Smooth muscle cell (in vitro differentiated cells): ENCODE data around the gene NKX2-3. TPM values are rescaled to one million over a fixed set of nuclear protein-coding genes. Genes with fewer than 3 reads are reported as not detected.

Experiments used
- DNase-seq: peaks from one replicate; lab custom pipeline; 2025; ENCODE audit not compliant: unreplicated experiment; lab: John Stamatoyannopoulos, UW
- H2AFZ ChIP-seq: fragments of 200-600 bp; sonication (generic); 2 replicates; pipeline ENCODE4 v1.6.0; 2016; ENCODE audit warnings: antibody characterized with exemption, low read depth, mild to moderate bottlenecking
- H3F3A ChIP-seq: fragments of 200-600 bp; sonication (generic); 2 replicates; pipeline ENCODE4 v1.6.0; 2017; ENCODE audit warnings: antibody characterized with exemption, low read depth
- H3K27ac ChIP-seq: fragments of 200-600 bp; sonication (generic); 2 replicates; pipeline ENCODE4 v1.5.1; 2016; ENCODE audit warnings: low read depth, mild to moderate bottlenecking
- H3K27me3 ChIP-seq: fragments of 200-600 bp; sonication (generic); 2 replicates; pipeline ENCODE4 v1.6.1; 2016; ENCODE audit warnings: low read depth, mild to moderate bottlenecking
- H3K36me3 ChIP-seq: fragments of 200-600 bp; sonication (generic); 2 replicates; pipeline ENCODE4 v1.5.1; 2016; ENCODE audit warnings: low read depth
- H3K4me1 ChIP-seq: fragments of 200-600 bp; sonication (generic); 2 replicates; pipeline ENCODE4 v1.5.1; 2016; ENCODE audit warnings: low read depth
- H3K4me2 ChIP-seq: fragments of 200-600 bp; sonication (generic); 2 replicates; pipeline ENCODE4 v1.6.0; 2016; ENCODE audit warnings: mild to moderate bottlenecking
- H3K4me3 ChIP-seq: fragments of 200-600 bp; sonication (generic); 2 replicates; pipeline ENCODE4 v1.5.1; 2016; ENCODE audit warnings: mild to moderate bottlenecking
- H3K79me2 ChIP-seq: fragments of 200-600 bp; sonication (generic); 2 replicates; pipeline ENCODE4 v1.6.0; 2016; ENCODE audit warnings: low read depth, mild to moderate bottlenecking
- H3K9ac ChIP-seq: fragments of 200-600 bp; sonication (generic); 2 replicates; pipeline ENCODE4 v1.6.0; 2016; ENCODE audit warnings: low read depth
- H3K9me3 ChIP-seq: fragments of 200-600 bp; sonication (generic); replicated peaks from 2 replicates; pipeline ENCODE4 v1.5.1; 2016; ENCODE audit warnings: low read depth
- H4K20me1 ChIP-seq: fragments of 200-600 bp; sonication (generic); 2 replicates; pipeline ENCODE4 v1.6.0; 2016; ENCODE audit warnings: low read depth
- WGBS: methylation state at CpG from one replicate; pipeline ENCODE4 v1.1.7; 2016; ENCODE audit warnings: low lambda C conversion rate; 5-methylcytosine and 5-hydroxymethylcytosine counted together
- polyA plus RNA-seq: library from polyadenylated mRNA; unstranded; fragments of >200 nt; fragmentation: Nextera tagmentation; extraction: Ambion mirVana; gene quantifications from 2 replicates; pipeline ENCODE4 v1.2.1, GENCODE V29; 2016
- total RNA-seq: library from RNA; depleted of rRNA; stranded (reverse); fragments of >200 nt; gene quantifications from 2 replicates; pipeline ENCODE4 v1.2.3, GENCODE V29; 2014
- TF ChIP-seq, protein P1 (sequence below): fragments of 200-600 bp; sonication (generic); IDR thresholded peaks from 2 replicates; pipeline ENCODE4 v1.5.1; 2017; ENCODE audit warnings: borderline replicate concordance, mild to moderate bottlenecking, antibody characterized with exemption; ENCODE audit not compliant: insufficient read depth, poor library complexity, severe bottlenecking

The NKX2-3 gene
- total and polyA plus RNA-seq, 2 experiments from 2014 or later, result not detected

DNA sequence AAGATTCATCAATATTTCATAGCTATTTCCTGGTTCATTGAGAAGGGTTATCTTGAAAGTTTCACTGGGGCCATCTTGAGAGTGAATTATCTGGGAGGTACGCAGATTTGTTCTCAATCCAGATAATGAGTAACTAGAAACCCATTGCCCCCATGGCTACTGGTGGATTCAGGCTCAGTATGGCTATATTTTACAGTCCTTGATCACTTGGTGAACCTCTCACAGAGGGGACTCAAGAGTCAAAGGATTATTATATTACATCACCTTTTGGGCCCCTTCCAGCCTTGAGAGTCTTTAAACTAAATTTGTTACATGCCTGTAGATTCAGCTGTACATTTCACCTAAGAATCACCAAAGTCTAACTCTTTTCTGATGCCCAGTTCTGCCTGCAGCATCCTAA is 11.6 kb downstream of the NKX2-3 start:
- Histone ChIP-seq H3F3A (no peaks in the 10 kb centered on the region), H3K9me3 (no peaks in the 10 kb centered on the region), H3K4me1 (peaks cover 5% of the 10 kb centered on the region), H3K4me2 (no peak overlapping the region), H3K4me3 (no peak overlapping the region), H3K79me2 (no peaks in the 10 kb centered on the region), H3K36me3 (no peaks in the 10 kb centered on the region), H2AFZ (no peak overlapping the region), H3K27ac (no peak overlapping the region), H3K27me3 (peaks cover 99% of the 10 kb centered on the region), H4K20me1 (no peaks in the 10 kb centered on the region), H3K9ac (no peak overlapping the region)
- WGBS, result 86% methylated on average over 1 of the region's 1 CpG
- DNase-seq, result no peak
- TF ChIP-seq, protein P1, sequence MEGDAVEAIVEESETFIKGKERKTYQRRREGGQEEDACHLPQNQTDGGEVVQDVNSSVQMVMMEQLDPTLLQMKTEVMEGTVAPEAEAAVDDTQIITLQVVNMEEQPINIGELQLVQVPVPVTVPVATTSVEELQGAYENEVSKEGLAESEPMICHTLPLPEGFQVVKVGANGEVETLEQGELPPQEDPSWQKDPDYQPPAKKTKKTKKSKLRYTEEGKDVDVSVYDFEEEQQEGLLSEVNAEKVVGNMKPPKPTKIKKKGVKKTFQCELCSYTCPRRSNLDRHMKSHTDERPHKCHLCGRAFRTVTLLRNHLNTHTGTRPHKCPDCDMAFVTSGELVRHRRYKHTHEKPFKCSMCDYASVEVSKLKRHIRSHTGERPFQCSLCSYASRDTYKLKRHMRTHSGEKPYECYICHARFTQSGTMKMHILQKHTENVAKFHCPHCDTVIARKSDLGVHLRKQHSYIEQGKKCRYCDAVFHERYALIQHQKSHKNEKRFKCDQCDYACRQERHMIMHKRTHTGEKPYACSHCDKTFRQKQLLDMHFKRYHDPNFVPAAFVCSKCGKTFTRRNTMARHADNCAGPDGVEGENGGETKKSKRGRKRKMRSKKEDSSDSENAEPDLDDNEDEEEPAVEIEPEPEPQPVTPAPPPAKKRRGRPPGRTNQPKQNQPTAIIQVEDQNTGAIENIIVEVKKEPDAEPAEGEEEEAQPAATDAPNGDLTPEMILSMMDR, result no peak

DNA sequence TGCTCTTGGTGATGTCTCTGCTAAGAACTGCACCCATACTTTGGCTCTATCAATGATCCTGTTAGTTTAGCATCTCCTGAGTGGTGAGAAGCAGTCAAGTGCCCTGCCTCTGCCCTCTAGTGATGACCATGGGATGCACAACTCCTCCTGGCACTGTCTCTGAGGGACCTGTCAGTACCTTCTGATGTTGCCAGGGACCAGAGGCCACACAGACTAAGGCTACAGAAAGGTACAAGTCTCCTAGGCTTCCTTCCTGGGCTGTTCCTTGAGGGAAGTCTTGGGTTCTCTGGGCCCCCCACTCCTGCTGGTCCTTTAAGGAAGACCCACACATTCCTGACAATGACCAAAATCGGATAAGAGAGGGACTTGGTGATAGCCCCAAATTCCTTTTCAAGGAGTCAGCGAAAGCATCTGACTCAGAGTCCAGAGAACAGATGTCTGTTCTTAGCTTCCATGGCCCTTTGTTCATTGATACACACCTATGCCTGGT is 15.3 kb downstream of the NKX2-3 start:
- 43% methylated on average over 2 of the region's 2 CpGs for WGBS
- H3K4me1 ChIP-seq, result peaks cover 4% of the 10 kb centered on the region
- TF ChIP-seq, protein P1, result no peak
- H3K36me3 ChIP-seq, result no peaks in the 10 kb centered on the region
- H3K27me3 ChIP-seq, result peaks cover 77% of the 10 kb centered on the region
- H3K27ac ChIP-seq, result no peak overlapping the region
- no peaks in the 10 kb centered on the region for H3K79me2 ChIP-seq
- H3K9me3 ChIP-seq, result no peaks in the 10 kb centered on the region
- no peaks in the 10 kb centered on the region for H3F3A ChIP-seq
- DNase-seq, result no peak
- H3K4me3 ChIP-seq, result no peak overlapping the region
- H3K9ac ChIP-seq, result no peak overlapping the region
- H4K20me1 ChIP-seq, result no peaks in the 10 kb centered on the region
- H3K4me2 ChIP-seq, result no peak overlapping the region
- no peak overlapping the region for H2AFZ ChIP-seq

DNA sequence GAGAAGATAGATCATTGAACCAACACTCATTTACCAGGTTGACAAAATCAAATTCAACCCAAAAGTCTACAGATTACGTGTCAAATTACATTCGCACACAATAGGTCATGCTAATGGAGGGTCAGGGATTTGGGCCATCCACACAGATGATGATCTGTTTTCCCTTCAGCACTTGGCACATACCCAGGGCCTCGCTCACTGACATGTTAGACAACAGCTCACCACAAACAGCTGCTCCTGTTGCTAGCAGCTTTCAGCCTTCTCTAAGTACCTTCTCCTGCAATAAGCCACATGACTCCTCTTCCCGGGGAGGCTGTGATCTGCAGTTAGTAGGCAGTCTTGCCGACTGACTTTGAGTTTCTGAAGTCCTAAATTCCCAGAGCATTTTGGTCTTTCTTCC is 18.4 kb downstream of the NKX2-3 start:
- peaks cover 72% of the 10 kb centered on the region for H3K27me3 ChIP-seq
- TF ChIP-seq, protein P1, result no peak

DNA sequence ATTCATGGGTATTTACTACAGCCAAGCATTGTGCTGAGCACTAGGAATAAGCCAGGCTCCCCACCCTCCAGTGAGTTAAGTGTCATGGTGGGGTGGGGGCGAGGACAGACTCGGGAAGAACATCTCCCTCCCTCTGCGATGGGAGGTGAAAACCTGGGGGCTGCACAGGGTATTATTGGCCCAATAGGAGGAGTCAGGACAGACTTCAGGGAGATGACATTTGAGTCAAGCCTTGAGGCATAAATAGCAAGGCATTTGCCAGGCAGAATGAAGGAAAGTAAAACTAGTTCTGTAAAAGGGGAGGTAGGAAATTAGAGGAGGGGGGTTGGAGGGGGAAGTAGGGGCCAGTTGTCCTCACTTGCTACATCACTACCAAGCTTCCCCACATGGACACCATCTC is 18.9 kb downstream of the NKX2-3 start:
- no peak for DNase-seq
- H3K79me2 ChIP-seq, result no peaks in the 10 kb centered on the region
- peaks cover 4% of the 10 kb centered on the region for H3K4me1 ChIP-seq
- H3K27ac ChIP-seq, result no peak overlapping the region
- H3K36me3 ChIP-seq, result no peaks in the 10 kb centered on the region
- no peak overlapping the region for H3K4me3 ChIP-seq
- H3K9me3 ChIP-seq, result no peaks in the 10 kb centered on the region
- peaks cover 68% of the 10 kb centered on the region for H3K27me3 ChIP-seq
- H3F3A ChIP-seq, result no peaks in the 10 kb centered on the region
- H3K9ac ChIP-seq, result no peak overlapping the region
- WGBS, result 66% methylated on average over 3 of the region's 3 CpGs
- TF ChIP-seq, protein P1, result no peak
- H3K4me2 ChIP-seq, result no peak overlapping the region
- no peak overlapping the region for H2AFZ ChIP-seq
- H4K20me1 ChIP-seq, result no peaks in the 10 kb centered on the region

More for the DNA sequence above, 18.4 kb downstream of the NKX2-3 start:
- H3K79me2 ChIP-seq, result no peaks in the 10 kb centered on the region
- H3F3A ChIP-seq, result no peaks in the 10 kb centered on the region
- peaks cover 4% of the 10 kb centered on the region for H3K4me1 ChIP-seq
- no peak overlapping the region for H3K27ac ChIP-seq
- H3K4me2 ChIP-seq, result no peak overlapping the region
- H2AFZ ChIP-seq, result no peak overlapping the region
- no peaks in the 10 kb centered on the region for H3K9me3 ChIP-seq
- no peak overlapping the region for H3K9ac ChIP-seq
- WGBS, result 38% methylated on average over 5 of the region's 5 CpGs
- no peak for DNase-seq
- no peak overlapping the region for H3K4me3 ChIP-seq
- H3K36me3 ChIP-seq, result no peaks in the 10 kb centered on the region
- H4K20me1 ChIP-seq, result no peaks in the 10 kb centered on the region
